Upper lobe of left lung (tissue), 4 donors: Measurements from ENCODE around the gene PPP6C.

Experiments
- CTCF ChIP-seq, 6 experiments: fragments of 450-650 bp in 4 of 6; fragments of 200-600 bp in 2 of 6; sonication (generic) in 2 of 6; IDR thresholded peaks; one replicate each; pipeline ENCODE4 v1.5.1; 2016 to 2019; ENCODE audit warnings: antibody characterized with exemption in 6 of 6
- EP300 ChIP-seq, 4 donors: sonication (generic); formaldehyde crosslinking; IDR thresholded peaks; one replicate each; pipeline ENCODE4 v1.5.1; 2017; ENCODE audit warnings: antibody characterized with exemption in 4 of 4, control low read depth in 2 of 4
- POLR2A ChIP-seq, 4 donors: fragments of 450-650 bp; IDR thresholded peaks; one replicate each; pipeline ENCODE4 v1.5.1; 2016 to 2017; ENCODE audit warnings: antibody characterized with exemption in 4 of 4, mild to moderate bottlenecking in 2 of 4
- POLR2AphosphoS5 ChIP-seq, 2 donors: sonication (generic); formaldehyde crosslinking; IDR thresholded peaks; one replicate each; pipeline ENCODE4 v1.5.1; 2017; ENCODE audit warnings: antibody characterized with exemption in 2 of 2

GRCh38 chr9:125151730-125152129 lies 37.9 kb downstream of the PPP6C start:
- TF ChIP-seq CTCF (IDR thresholded peaks at IDR 0.05) = no peak
- no peak for TF ChIP-seq POLR2AphosphoS5 (IDR thresholded peaks at IDR 0.05)
- TF ChIP-seq POLR2A (IDR thresholded peaks at IDR 0.05) = no peak
- TF ChIP-seq EP300 (IDR thresholded peaks at IDR 0.05) = no peak
